Mesothelial cell of epicardium (in vitro differentiated cells): ENCODE results near the gene ATL3. TPM values are rescaled to one million over a fixed set of nuclear protein-coding genes. Genes with fewer than 3 reads are reported as not detected.

Experiments used
- DNase-seq, 2 experiments: peaks; one replicate each; pipeline ENCODE4 v3.0.0; 2021; ENCODE audit warnings: low spot score in 2 of 2; ENCODE audit not compliant: unreplicated experiment in 2 of 2
- H3K27ac Mint-ChIP-seq: 2 replicates; pipeline ENCODE4 v1.8.0; 2021; ENCODE audit warnings: mixed read lengths
- H3K27me3 Mint-ChIP-seq: 2 replicates; pipeline ENCODE4 v1.8.0; 2021; ENCODE audit warnings: low read depth, mixed read lengths
- H3K36me3 Mint-ChIP-seq: 2 replicates; pipeline ENCODE4 v1.8.0; 2021; ENCODE audit warnings: mixed read lengths
- H3K4me1 Mint-ChIP-seq: 2 replicates; pipeline ENCODE4 v1.8.0; 2021; ENCODE audit warnings: mixed read lengths
- H3K4me3 Mint-ChIP-seq: 2 replicates; pipeline ENCODE4 v1.8.0; 2021; ENCODE audit warnings: mild to moderate bottlenecking, moderate library complexity, mixed read lengths
- H3K9me3 Mint-ChIP-seq: 2 replicates; pipeline ENCODE4 v1.8.0; 2021; ENCODE audit warnings: mixed read lengths
- CTCF ChIP-seq: fragments of 200-600 bp; sonication (generic); IDR thresholded peaks from one replicate; pipeline ENCODE4 v1.5.0; 2021; ENCODE audit warnings: antibody characterized with exemption; ENCODE audit not compliant: unreplicated experiment
- total RNA-seq: library from RNA; stranded (reverse); gene quantifications from 3 replicates; pipeline ENCODE4 v1.2.1, GENCODE V29; 2021

ATL3 gene
- total RNA-seq, 1 donor from 2014 or later: 20.0 TPM

GRCh38 chr11:63599211-63600122 is 71.7 kb downstream of the ATL3 start:
- H3K9me3 Mint-ChIP-seq: no peaks in the 10 kb centered on the region
- H3K36me3 Mint-ChIP-seq: no peaks in the 10 kb centered on the region
- DNase-seq: no peak
- H3K27ac Mint-ChIP-seq: no peak overlapping the region
- no peak overlapping the region for H3K4me3 Mint-ChIP-seq
- no peaks in the 10 kb centered on the region for H3K27me3 Mint-ChIP-seq
- TF ChIP-seq CTCF: no peak
- no peaks in the 10 kb centered on the region for H3K4me1 Mint-ChIP-seq

GRCh38 chr11:63598556-63598955 is 72.6 kb downstream of the ATL3 start:
- Mint-ChIP-seq H3K4me1 (no peaks in the 10 kb centered on the region), H3K4me3 (no peak overlapping the region), H3K36me3 (no peaks in the 10 kb centered on the region), H3K27ac (no peak overlapping the region), H3K27me3 (no peaks in the 10 kb centered on the region), H3K9me3 (no peaks in the 10 kb centered on the region)
- no peak for DNase-seq
- no peak for TF ChIP-seq CTCF

GRCh38 chr11:63595296-63595695 is 75.9 kb downstream of the ATL3 start:
- Mint-ChIP-seq H3K9me3 (no peaks in the 10 kb centered on the region), H3K4me1 (no peaks in the 10 kb centered on the region), H3K27ac (no peak overlapping the region), H3K36me3 (no peaks in the 10 kb centered on the region), H3K4me3 (no peak overlapping the region), H3K27me3 (no peaks in the 10 kb centered on the region)
- no peak for TF ChIP-seq CTCF
- no peak for DNase-seq

- no peaks in the 10 kb centered on the region for H3K27me3 Mint-ChIP-seq
Observed at GRCh38 chr11:63592975-63593395, 78.2 kb downstream of the ATL3 start.

GRCh38 chr11:63590024-63590788 is 81.0 kb downstream of the ATL3 start:
- Mint-ChIP-seq H3K9me3 (no peaks in the 10 kb centered on the region), H3K27ac (no peak overlapping the region), H3K4me1 (no peaks in the 10 kb centered on the region), H3K27me3 (no peaks in the 10 kb centered on the region), H3K4me3 (no peak overlapping the region), H3K36me3 (no peaks in the 10 kb centered on the region)
- DNase-seq: no peak
- TF ChIP-seq CTCF: no peak

More at GRCh38 chr11:63592975-63593395, 78.2 kb downstream of the ATL3 start:
- DNase-seq: no peak
- no peak for TF ChIP-seq CTCF
- no peak overlapping the region for H3K27ac Mint-ChIP-seq
- no peaks in the 10 kb centered on the region for H3K36me3 Mint-ChIP-seq
- H3K4me1 Mint-ChIP-seq: no peaks in the 10 kb centered on the region
- no peaks in the 10 kb centered on the region for H3K9me3 Mint-ChIP-seq
- no peak overlapping the region for H3K4me3 Mint-ChIP-seq
